ENCODE data around the gene DUSP21.
"Not testable (repeated sequence)": the region's sequence is repeated elsewhere in the genome, so short reads cannot be mapped to it uniquely, and the experiment has no call there.

DUSP21 gene

GRCh38 chrX:44876767-44877166 lies 32.9 kb downstream of the DUSP21 start:
- no peak for DNase-seq

GRCh38 chrX:44878780-44879179 lies 35.0 kb downstream of the DUSP21 start:
- DNase-seq = no peak

- no peak for DNase-seq
Observed at GRCh38 chrX:44881549-44881948, 37.7 kb downstream of the DUSP21 start.

GRCh38 chrX:44882635-44883034 lies 38.8 kb downstream of the DUSP21 start:
- no peak for DNase-seq

- DNase-seq = no peak
Observed at GRCh38 chrX:44884944-44885343, 41.1 kb downstream of the DUSP21 start.

- no peak for DNase-seq
Observed at GRCh38 chrX:44889824-44890223, 46.0 kb downstream of the DUSP21 start.

- DNase-seq = no peak
Observed at GRCh38 chrX:44890247-44890646, 46.4 kb downstream of the DUSP21 start.

- DNase-seq = not testable (repeated sequence)
Observed at GRCh38 chrX:44890687-44891086, 46.9 kb downstream of the DUSP21 start.

GRCh38 chrX:44891642-44892041 lies 47.8 kb downstream of the DUSP21 start:
- DNase-seq = no peak

Data from activated CD4-positive, alpha-beta T cell treated with anti-CD3 and anti-CD28 coated beads, Interleukin-2, amount 50 U/mL, for 16 hours (primary cell).